Epithelial cell of esophagus (primary cell): ENCODE data around the gene DCDC2C.

Source experiments
- DNase-seq: peaks from one replicate; pipeline ENCODE4 v3.0.0; 2010; ENCODE audit warnings: low read depth
- H3K4me3 ChIP-seq: 2 replicates; pipeline ENCODE4 v1.5.1; 2011; ENCODE audit warnings: mild to moderate bottlenecking, low read length, control low read depth
- TF ChIP-seq, protein P1 (sequence below): IDR thresholded peaks from 2 replicates; pipeline ENCODE4 v1.5.1; 2011; ENCODE audit warnings: low read depth, mild to moderate bottlenecking, low read length, control low read depth, inconsistent platforms; ENCODE audit not compliant: insufficient read depth; ENCODE audit errors: missing control alignments

Gene DCDC2C

GRCh38 chr2:3789256-3789655 lies 85.9 kb downstream of the DCDC2C start:
- DNase-seq, result peak; percentile 46
- TF ChIP-seq, protein P1, sequence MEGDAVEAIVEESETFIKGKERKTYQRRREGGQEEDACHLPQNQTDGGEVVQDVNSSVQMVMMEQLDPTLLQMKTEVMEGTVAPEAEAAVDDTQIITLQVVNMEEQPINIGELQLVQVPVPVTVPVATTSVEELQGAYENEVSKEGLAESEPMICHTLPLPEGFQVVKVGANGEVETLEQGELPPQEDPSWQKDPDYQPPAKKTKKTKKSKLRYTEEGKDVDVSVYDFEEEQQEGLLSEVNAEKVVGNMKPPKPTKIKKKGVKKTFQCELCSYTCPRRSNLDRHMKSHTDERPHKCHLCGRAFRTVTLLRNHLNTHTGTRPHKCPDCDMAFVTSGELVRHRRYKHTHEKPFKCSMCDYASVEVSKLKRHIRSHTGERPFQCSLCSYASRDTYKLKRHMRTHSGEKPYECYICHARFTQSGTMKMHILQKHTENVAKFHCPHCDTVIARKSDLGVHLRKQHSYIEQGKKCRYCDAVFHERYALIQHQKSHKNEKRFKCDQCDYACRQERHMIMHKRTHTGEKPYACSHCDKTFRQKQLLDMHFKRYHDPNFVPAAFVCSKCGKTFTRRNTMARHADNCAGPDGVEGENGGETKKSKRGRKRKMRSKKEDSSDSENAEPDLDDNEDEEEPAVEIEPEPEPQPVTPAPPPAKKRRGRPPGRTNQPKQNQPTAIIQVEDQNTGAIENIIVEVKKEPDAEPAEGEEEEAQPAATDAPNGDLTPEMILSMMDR, result no peak
- no peak overlapping the region for H3K4me3 ChIP-seq

- no peak overlapping the region for H3K4me3 ChIP-seq
- DNase-seq, result no peak
- TF ChIP-seq, protein P1, result no peak
These were observed 89.9 kb downstream of the DCDC2C start for GRCh38 chr2:3793249-3793648.

- TF ChIP-seq, protein P1, result no peak
- H3K4me3 ChIP-seq, result no peak overlapping the region
- DNase-seq, result no peak
These were observed 98.1 kb downstream of the DCDC2C start for GRCh38 chr2:3801506-3801905.

- peak; percentile 23 for DNase-seq
- TF ChIP-seq, protein P1, result peak; percentile 46
These were observed 102.0 kb downstream of the DCDC2C start for GRCh38 chr2:3805201-3805939.

GRCh38 chr2:3806168-3806567 lies 102.8 kb downstream of the DCDC2C start:
- no peak for DNase-seq
- no peak overlapping the region for H3K4me3 ChIP-seq
- TF ChIP-seq, protein P1, result no peak

More at GRCh38 chr2:3805201-3805939, 102.0 kb downstream of the DCDC2C start:
- no peak overlapping the region for H3K4me3 ChIP-seq

DNA sequence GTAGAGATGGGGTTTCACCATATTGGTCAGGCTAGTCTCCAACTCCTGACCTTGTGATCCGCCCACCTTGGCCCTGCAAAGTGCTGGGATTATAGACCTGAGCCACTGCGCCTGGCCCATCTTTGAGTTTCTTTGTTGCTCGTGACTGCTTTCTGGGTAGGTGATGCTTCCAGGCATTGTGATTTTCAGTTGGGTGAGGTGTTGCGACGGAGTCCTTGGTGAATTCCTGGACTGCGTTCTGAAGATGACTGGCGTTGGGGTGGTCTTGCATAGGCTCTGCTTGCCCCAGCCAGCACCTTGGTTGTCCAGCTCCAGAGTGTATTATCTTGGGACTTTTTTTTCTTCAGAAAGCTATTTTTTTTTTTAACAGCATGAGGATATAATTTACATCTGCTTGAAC lies 103.4 kb downstream of the DCDC2C start:
- H3K4me3 ChIP-seq, result no peak overlapping the region
- DNase-seq, result no peak
- TF ChIP-seq, protein P1, result no peak

GRCh38 chr2:3807853-3808252 lies 104.5 kb downstream of the DCDC2C start:
- DNase-seq, result peak; percentile 33
- TF ChIP-seq, protein P1, result no peak
- H3K4me3 ChIP-seq, result no peak overlapping the region
